Body of pancreas (tissue), 4 donors: ENCODE results near the gene C14orf132.

Experiments used
- CTCF ChIP-seq, 7 experiments: fragments of 450-650 bp in 4 of 7; fragments of 200-600 bp in 3 of 7; sonication (generic) in 3 of 7; IDR thresholded peaks; one replicate each; pipeline ENCODE4 v1.5.1; 2016 to 2019; ENCODE audit warnings: antibody characterized with exemption in 7 of 7
- POLR2A ChIP-seq, 3 donors: fragments of 450-650 bp; IDR thresholded peaks; one replicate each; pipeline ENCODE4 v1.6.1; 2016; ENCODE audit warnings: antibody characterized with exemption in 3 of 3, mild to moderate bottlenecking in 2 of 3

- TF ChIP-seq CTCF (IDR thresholded peaks at IDR 0.05) (no peak), POLR2A (IDR thresholded peaks at IDR 0.05) (no peak)
Measured at GRCh38 chr14:96126339-96126782, 87.2 kb downstream of the C14orf132 start.
